GM18868 (cell line): Measurements from ENCODE around the gene PLA2G2C.

Experiments
- ATAC-seq: cut with Tn5 transposase; IDR thresholded peaks from one replicate; pipeline ENCODE4 v1.9.1; 2021; ENCODE audit warnings: mild to moderate bottlenecking, moderate library complexity; ENCODE audit not compliant: unreplicated experiment

Gene PLA2G2C

GRCh38 chr1:20184997-20185833 is 1.1 kb downstream of the PLA2G2C start:
- ATAC-seq = no peak

DNA sequence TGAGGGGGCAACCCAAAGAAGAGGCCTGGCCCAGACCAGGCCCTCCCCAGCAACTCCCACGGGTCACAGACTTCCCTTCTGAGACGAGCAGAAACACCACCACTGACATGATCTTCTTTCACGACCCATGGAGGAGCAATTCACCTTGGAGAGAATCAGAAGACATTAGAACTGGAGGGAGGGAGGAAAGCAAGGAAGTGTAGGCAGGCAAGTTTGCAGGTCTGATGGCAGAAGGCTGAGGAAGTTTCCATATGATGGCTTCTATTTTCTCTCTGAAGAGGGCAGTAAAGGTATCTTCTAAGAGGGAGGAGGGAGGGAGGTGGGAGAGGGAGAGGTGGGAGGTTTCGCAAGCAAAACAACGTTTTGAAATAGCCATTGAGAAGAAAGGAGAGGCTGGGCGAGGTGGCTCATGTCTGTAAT is 1.8 kb downstream of the PLA2G2C start:
- no peak for ATAC-seq

DNA sequence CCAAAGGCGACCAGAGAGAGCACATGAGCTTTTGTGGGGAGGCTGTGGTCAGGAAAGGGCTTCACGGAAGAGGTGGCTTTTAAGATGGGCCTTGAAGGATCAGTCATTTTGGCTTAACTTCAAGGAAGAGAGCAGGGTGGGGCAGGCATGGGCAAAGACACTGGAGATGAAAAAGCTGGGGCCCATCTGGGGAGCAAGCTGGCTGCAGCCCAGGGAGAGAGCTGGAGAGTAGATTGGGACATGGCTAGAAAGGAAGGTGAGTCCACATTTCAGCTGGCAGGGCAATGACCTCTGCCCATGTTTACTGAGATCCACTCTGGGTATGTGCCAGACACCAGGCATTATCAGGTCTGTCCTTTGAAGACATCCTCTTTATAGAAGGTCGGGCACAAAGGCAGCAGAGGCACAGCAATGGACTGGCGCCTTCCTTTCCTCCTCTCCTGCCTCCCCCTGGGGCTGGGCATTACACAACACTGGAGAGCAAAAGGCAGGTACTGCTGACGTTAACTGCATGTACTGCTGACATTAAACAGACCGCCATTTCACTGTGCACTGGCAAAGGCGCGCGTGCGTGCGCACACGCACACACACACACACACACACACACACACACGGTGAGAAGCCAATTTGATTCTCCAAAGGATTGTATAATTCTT is 2.6 kb downstream of the PLA2G2C start:
- no peak for ATAC-seq

DNA sequence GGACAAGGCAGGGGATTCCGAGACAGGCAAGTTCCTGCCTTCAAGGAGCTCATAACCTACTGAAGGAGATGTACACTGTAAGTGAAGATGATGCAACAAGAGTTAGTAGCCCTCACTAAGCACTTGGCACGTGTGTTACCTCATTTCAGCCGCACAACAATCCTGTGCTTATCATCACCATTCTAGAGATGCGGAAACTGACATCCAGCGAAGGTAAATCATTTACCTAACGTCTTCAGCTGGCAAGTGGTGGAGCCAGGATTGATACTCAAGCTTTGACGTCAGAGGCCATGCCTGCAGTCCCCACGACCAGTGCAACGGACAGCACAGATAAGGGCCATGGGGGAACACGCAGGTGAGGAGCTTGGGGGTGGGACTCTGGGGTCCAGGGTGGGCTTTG is 3.3 kb downstream of the PLA2G2C start:
- ATAC-seq = no peak

GRCh38 chr1:20182415-20182814 is 3.9 kb downstream of the PLA2G2C start:
- no peak for ATAC-seq

GRCh38 chr1:20180844-20181207 is 5.5 kb downstream of the PLA2G2C start:
- no peak for ATAC-seq

GRCh38 chr1:20180129-20180843 is 6.0 kb downstream of the PLA2G2C start:
- no peak for ATAC-seq

DNA sequence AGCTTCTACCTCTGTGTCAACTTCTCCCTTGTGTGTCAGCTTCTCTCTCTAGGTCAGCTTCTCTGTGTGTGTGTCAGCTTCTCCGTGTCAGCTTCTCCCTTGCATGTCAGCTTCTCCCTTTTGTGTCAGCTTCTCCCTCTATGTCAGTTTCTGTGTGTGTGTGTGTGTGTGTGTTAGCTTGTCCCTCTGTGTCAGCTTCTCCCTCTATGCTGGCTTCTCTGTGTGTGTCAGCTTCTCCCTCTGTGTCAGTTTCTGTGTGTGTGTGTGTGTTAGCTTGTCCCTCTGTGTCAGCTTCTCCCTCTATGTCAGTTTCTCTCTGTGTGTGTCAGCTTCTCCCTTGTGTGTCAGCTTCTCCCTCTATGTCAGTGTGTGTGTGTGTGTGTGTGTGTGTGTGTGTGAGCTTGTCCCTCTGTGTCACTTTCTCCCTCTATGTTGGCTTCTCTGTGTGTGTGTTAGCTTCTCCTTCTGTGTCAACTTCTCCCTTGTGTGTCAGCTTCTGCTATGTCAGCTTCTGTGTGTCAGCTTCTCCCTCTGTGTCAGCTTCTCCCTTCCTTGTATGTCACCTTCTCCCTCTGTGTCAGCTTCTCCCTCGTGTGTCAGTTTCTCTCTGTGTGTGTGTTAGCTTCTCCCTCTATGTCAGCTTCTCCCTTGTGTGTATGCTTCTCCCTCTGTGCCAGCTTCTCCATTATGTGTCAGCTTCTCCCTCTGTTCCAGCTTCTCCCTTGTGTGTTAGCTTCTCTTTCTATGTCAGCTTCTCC is 6.8 kb downstream of the PLA2G2C start:
- no peak for ATAC-seq

- no peak for ATAC-seq
Measured at GRCh38 chr1:20178634-20179370, 7.5 kb downstream of the PLA2G2C start.

- no peak for ATAC-seq
Measured at GRCh38 chr1:20174937-20175666, 11.2 kb downstream of the PLA2G2C start.

- no peak for ATAC-seq
Measured at GRCh38 chr1:20172033-20172590, 14.2 kb downstream of the PLA2G2C start.

GRCh38 chr1:20169932-20170331 is 16.4 kb downstream of the PLA2G2C start:
- ATAC-seq = no peak

GRCh38 chr1:20168564-20169491 is 17.5 kb downstream of the PLA2G2C start:
- ATAC-seq = no peak

DNA sequence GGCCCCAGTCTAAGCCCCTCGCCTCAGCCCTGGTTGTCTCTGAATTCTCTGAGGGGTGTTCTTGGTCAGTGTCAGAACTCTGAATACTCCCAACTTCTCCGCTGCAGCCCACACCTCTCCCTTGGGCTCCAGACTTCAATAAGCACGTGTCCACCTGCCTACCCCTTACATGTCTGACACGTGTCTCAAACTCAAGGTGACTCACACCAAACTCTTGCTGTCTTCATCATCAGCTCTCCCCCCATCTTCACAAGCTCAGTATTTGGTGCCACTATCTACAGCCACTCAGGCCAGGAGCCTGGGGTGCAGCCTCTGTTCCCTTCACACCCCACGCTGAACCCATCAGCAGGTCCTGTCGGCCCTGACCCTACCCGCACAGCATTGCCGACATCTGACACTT is 19.2 kb downstream of the PLA2G2C start:
- no peak for ATAC-seq

GRCh38 chr1:20166051-20166450 is 20.3 kb downstream of the PLA2G2C start:
- no peak for ATAC-seq

DNA sequence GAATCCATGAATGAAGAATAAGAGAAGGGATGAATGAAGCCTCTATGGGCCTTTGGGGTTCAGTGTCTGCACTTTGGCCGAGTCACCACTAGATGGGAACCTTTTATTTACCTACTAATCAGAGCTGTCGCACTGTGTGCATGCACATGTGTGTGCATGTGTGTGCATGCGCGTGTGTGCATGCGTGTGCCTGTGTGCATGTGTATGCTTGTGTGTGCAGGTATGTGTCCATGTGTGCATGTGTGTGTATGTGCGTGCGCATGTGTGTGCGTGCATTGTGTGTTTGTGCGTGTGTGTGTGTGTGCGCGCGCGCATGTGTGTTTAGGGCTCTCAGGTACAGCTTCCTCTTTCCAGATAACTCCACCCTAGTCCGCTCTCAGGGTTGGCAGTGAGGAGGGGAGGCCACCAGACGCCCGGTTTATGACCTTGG is 20.8 kb downstream of the PLA2G2C start:
- ATAC-seq = no peak

DNA sequence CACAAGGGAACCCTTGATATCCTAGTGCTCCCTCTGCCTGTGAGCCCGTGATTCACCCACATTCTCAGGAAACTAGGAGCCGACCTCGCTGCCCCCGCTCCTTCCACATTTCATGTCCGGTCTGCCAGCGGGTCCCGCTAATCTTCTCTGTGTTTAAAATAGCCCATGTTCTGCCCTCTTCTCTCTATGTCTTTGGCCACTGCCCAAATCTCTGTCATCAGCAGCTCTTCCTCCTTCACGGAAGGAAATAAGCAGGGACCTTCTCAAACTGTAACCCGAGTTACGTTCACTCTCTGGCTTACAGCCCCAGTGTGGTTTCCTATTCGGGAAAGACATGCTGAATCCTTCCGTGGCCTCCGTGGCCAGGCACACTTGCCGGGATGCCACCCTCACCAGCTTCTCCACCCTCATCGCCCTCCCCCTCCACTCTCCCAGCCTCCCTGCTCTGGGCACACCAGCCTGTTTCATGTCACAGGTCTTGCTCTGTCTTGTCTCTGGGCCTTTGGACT is 21.6 kb downstream of the PLA2G2C start:
- ATAC-seq = no peak

GRCh38 chr1:20160034-20160433 is 26.3 kb downstream of the PLA2G2C start:
- no peak for ATAC-seq
